Measurements from ENCODE around the gene MACROD1.

DNA sequence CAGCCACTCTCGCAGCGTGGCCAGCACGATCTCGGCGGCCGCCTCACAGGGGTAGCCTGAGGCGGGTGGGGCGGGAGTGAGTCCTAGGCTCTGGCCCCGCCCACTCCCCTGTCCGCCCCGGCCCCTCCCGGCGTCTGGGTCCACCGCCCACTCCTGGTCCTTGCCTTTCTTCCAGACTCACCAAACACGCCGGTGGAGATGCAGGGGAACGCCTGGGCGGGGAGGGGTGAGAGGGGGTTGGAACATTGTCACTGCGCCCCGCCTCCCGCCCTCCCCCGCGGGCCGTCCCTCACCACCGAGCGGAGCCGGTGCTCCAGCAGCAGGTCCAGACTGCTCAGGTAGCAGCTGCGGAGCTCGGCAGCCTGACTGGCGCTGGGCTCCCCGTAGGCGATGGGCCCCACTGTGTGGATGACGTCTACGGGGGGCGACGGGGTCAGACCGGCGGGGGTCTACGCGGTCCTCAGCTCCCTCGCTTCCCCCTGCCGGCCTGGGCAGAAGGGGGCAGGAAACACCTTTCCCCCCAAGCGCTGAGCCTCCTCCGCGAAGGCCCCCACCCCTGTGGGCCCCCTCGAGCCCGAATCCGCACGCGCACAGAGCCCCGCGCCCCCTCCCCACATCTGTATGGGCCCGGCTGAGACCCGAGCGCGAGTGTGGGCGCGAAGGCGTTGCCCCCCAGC lies 166.4 kb downstream of the MACROD1 start:
- TF ChIP-seq NRF1 (conservative IDR thresholded peaks at IDR 0.05 in 1 of 2, IDR thresholded peaks at IDR 0.05 in 1 of 2) (no peak), SRF (CRISPR knock-in tag; IDR thresholded peaks at IDR 0.05) (no peak), EGR1 (conservative IDR thresholded peaks at IDR 0.05) (peak; percentile 72), NFYB (IDR thresholded peaks at IDR 0.05; ENCODE audit: extremely low read depth, insufficient read length) (no peak), RBBP5 (IDR thresholded peaks at IDR 0.05; ENCODE audit: borderline replicate concordance, insufficient read depth, low read length, poor library complexity, severe bottlenecking) (no peak), NFIC (IDR thresholded peaks at IDR 0.05) (no peak), NCOA2 (IDR thresholded peaks at IDR 0.05; ENCODE audit: partially characterized antibody in 2 of 2) (no peak), COPS2 (conservative IDR thresholded peaks at IDR 0.05) (no peak)
- TF ChIP-seq, protein P1, sequence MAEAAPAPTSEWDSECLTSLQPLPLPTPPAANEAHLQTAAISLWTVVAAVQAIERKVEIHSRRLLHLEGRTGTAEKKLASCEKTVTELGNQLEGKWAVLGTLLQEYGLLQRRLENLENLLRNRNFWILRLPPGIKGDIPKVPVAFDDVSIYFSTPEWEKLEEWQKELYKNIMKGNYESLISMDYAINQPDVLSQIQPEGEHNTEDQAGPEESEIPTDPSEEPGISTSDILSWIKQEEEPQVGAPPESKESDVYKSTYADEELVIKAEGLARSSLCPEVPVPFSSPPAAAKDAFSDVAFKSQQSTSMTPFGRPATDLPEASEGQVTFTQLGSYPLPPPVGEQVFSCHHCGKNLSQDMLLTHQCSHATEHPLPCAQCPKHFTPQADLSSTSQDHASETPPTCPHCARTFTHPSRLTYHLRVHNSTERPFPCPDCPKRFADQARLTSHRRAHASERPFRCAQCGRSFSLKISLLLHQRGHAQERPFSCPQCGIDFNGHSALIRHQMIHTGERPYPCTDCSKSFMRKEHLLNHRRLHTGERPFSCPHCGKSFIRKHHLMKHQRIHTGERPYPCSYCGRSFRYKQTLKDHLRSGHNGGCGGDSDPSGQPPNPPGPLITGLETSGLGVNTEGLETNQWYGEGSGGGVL (CRISPR knock-in tag; IDR thresholded peaks at IDR 0.05) = no peak
